NCI-H2029 (cell line): ENCODE results near the gene ORC5.
"Not testable (repeated sequence)": the region's sequence is repeated elsewhere in the genome, so short reads cannot be mapped to it uniquely, and the experiment has no call there.

Experiments used
- DNase-seq: peaks from one replicate; lab custom pipeline; 2025; lab: John Stamatoyannopoulos, UW

The ORC5 gene

DNA sequence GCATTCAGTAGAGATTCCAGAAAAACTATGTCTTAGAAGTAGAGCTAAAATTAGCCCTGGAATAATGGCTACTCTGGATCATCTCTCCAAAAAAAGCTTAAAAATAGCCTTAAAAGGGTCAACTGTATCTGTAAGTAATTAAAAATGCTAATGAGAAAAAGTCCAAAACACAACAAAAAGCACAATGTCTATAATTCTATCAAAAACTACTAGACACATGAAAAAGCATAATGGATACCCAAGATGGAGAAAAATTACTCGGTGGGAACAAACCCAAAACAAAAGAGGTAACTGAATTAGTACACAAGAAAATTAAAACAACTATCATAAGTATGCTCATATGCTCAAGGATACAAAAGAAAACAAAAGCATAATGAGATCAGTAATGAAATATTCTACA is 15.4 kb downstream of the ORC5 start:
- DNase-seq, result no peak

DNA sequence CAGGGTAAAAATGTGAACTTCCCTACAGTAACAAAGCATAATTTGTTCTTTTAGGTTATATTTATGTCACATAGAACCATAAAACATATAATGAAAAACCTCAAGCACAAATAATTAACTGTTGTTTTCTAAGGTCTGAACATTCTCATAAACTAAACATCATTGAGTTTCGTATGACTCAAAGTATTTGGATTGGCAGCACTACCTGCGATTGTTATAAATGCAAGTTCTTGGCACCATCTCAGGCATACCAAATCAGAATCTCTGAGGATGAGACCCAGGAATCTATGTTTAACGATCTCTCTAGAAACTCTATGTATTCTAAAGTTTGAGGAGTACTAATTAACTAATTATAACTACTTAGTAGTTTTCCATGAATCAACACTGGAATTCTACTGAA is 22.5 kb downstream of the ORC5 start:
- no peak for DNase-seq

DNA sequence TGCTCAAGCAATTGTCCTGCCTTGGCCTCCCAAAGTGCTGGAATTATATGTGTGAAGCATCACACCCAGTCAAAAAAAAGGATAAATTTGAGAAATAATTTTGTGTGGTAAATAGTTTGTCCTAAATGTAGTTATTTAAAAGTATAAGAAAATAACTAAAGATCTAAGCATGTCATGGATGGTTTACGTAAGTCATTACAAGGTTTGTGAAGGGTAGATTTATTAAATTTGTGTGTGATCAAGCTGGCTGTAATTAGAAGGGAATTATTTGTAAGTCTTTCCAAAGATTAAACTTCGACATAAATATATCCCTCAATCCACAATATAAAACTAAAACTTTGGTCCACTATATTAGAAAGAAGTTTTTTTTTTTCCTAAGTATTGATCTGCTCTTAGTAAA is 28.6 kb downstream of the ORC5 start:
- DNase-seq, result no peak

DNA sequence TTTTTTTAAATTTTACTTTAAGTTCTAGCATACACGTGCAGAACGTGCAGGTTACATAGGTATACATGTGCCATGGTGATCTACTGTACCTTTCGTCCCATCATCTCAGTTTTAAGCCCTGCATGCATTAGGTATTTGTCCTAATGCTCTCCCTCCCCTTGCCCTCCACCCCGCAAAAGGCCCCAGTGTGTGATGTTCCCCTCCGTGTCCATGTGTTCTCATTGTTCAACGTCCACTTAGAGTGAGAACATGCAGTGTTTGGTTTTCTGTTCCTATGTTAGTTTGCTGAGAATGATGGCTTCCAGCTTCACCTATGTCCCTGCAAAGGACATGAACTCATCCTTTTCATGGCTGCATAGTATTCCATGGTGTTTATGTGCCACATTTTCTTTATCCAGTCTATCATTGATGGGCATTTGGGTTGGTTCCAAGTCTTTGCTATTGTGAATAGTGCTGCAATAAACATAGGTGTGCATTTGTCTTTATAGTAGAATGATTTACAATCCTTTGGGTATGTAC is 30.2 kb downstream of the ORC5 start:
- DNase-seq, result not testable (repeated sequence)

DNA sequence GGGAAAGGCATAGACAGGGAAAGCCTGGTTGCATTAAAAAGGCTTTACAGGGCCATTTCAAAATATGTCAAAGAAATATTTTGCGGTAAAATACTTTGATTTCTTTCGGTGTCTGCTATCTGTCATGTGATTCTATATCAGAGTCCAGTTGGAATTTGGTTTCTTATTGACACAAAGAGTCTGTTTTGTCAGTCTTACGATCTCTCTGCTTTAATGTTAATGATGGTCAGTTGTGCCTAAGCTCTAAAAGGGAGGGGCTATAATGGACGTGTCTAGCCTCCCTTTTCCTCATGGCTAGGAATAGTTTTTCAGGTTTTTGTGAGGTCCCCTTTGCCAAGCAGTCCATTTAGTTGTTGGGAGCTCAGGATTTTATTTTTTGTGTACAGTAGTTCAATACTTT is 31.5 kb downstream of the ORC5 start:
- no peak for DNase-seq

DNA sequence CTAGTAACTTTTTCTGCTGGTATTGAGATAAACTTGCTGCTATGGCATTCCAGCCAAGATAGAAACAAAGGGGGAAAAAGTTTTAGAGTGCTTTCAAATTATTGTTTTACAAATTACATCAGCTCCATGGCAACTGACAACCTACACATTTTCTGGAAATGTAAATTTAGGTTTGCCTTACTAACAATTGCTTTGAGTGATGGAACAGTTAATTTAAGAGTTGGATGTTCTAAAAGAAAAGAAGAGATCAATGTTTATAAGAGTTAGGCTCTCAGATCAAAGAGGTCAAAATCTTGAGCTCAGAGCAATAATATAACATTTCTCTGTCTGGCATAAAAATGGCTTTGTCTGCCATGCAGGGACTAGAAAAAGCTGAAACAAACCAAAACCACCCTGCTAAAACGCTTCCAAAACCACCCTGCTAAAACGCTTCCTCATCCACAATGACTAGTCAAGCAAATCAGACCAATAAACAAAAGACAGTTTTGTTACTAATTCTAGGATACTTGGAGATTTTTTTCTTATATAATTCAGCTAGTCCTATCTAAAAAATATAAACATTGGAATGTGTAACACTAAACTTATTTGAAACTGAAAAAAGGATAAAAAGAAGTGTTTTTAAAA is 32.3 kb downstream of the ORC5 start:
- no peak for DNase-seq

DNA sequence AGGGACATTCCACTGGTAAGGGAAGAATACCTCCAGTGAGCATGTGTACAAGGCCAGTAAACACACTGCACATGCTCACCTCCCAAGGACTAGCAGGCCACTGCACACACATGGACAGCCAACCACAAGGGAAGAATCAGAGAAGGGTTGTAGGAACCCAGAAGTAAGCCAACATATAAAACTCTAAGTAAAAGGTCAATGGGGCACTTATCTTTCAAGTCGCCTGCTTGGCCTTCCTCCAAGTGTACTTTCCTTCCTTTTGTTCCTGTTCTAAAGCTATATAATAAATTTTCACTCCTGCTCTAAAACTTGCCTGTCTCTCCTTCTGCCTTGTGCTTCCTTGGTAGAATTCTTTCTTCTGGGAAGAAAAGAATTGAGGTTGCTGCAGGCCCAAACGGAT is 33.0 kb downstream of the ORC5 start:
- DNase-seq, result no peak

DNA sequence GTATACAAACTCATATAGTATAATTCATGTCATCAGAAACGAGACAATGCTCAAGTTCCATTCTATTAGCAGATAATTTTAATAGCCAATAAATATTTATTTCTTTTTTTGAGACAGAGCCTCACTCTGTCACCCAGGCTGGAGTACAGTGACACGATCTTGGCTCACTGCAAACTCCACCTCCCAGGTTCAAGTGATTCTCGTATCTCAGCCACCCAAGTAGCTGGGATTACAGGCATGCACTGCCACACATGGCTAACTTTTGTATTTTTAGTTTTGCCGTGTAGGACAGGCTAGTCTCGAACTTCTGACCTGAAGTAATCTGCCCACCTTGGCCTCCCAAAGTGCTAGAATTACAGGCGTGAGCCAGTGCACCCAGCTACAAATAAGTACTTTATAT is 45.7 kb downstream of the ORC5 start:
- DNase-seq, result no peak

DNA sequence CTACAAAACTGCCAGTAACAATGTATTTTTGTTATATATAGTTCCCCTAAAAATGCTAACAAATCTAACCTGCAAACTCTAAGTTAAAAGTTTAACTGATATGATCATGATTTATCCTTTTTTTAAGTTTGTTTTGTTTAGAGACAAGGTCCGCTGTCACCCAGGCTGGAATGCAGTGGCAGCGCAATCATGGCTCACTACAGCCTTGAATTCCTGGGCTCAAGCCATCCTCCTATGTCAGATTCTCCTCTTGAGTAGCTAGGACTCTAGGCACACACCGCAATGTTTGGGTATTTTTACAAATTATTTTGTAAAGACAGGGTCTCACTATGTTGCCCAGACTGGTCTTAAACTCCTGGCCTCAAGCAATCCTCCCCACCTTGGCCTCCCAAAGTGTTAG is 46.6 kb downstream of the ORC5 start:
- no peak for DNase-seq

DNA sequence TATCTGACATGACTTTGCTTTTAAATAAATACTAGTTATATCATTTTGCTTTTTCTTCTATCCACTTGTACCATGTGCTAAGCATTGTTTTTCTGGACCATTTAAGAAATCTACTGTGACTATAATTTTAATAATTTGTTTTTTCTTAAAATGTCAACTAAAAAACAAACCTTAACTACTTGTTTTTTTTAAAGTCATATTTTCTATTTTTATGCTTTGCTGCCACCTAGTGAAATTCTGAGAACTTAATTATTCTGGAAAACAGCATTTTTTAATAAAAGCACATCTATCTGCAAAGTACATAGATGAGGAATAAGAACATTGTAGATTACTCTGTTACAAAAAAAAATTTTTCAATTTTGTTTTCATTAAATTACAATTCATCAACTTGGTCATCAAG is 47.4 kb downstream of the ORC5 start:
- no peak for DNase-seq

DNA sequence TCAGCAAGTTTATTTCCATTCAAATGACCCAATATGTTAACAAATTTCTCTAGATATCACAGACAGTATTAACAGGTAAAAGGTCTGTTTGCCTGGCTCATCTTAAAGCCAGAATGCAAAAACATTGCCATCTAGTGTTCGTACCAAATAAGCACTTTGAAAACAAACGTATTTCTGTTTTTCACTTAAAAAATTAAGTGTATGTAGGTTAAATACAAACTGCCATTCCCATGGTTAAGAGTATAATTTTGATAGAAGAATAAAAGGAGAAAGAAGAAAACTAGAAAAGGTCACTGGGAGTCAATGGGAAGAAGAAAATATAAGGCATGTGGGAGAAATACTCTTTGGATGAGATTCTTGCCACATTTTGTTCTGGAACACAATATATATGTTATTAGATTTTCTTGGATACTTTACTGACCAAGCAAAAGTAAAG is 51.0 kb downstream of the ORC5 start:
- DNase-seq, result peak; percentile 32

DNA sequence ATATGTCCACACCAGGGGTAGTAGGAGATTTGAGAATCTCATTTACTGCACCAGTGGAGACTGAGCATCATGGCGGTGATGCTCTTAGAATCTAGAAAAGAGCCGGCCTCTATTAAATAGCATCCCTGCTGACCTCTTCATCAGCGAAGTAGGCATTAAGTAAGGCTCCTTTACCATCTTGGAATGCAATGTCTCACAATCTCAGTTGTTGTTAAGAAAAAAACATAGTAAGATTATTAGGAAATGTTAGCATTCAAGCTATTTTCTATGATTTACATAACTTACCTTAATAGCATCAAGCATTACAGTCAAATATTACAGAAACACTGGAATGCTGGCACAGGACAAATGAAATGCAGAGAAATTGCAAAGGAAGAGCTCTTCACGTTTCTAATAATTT is 54.5 kb downstream of the ORC5 start:
- DNase-seq, result no peak

DNA sequence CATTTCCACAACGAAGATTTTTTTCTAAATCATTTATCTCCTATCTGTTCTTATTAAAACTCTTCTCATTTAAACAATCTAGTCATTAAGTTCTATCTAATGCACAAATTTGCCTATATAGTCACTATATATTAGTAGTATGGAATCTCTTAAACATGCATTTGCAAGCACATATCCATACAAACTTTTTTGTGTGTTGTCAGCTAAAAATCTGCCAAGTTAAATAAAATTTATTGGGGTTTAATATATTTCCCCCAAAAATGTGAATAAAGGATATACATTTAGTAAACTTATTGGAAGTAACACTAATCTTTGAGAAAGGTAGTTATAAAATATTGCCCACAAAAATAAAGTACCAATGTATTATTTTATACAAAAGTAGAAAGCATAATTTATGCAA is 55.3 kb downstream of the ORC5 start:
- no peak for DNase-seq

DNA sequence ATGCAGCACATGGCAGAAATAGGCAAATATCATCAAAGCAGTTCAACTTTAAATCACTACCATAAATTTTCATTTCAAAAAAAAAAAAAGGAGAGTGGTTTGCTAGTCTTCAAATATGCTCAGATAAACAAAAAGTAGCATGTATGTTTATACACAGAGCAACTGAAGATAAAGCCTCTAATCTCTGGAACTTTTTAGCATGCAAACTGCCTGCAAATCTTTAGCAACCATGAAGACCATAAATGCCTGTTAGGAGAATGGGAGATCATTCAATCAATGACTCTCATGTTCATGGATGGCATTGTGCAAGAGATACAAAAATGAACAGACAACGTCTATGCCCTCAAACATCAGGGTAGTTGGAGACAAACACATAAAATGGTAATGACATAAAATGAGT is 57.3 kb downstream of the ORC5 start:
- DNase-seq, result no peak

DNA sequence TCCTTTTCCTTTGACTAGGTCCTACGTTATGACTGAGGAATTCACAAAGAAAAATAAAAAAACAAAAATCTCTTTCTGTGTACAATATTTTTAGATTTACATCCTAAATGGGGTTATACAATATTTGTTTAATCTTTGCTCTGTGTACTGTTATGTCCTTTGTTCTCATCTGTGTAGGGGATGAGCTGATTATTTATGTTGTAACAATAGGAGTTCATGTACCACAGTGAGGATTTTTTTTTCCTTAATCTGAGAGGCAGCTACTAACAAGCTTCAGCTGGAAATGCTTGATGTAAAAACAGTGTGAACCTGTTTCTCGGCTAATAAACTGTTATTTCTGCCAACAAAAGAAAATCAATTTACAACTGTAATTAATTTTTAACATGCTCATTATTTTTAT is 58.0 kb downstream of the ORC5 start:
- DNase-seq, result no peak

DNA sequence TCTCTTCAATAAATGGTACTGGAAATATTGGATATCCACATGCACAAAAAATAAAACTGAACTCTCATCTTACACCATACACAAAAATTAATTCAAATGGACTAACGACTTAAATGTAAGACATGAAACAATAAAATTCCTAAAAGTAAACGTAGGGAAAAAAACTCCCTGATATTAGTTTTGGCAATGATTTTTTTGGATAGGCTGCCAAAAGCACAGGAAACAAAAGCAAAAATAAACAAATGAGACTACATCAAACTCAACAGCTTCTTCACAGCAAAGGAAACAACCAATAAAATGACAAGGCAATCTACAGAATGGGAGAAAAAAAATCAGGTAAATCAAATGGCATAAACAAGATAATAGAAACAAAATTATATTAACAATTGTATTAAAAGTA is 65.7 kb downstream of the ORC5 start:
- peak; percentile 19 for DNase-seq

DNA sequence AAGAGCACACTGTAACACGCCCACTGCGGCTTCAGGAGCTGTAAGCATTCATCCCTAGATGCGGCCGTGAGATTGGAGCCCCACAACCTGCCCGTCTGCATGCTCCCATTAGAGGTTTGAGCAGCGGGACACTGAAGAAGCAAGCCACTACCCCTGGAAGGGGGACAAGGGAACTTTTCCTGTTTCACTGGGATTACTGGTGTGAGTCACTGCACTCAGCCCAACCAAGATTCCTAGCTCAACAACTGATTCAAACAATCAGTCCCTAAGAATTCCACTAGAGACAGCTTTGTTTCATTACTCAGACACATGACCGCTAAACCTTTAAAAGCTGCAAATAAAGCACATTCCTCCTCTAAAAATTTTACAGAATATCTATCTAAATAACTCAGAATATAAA is 69.8 kb downstream of the ORC5 start:
- DNase-seq, result no peak

DNA sequence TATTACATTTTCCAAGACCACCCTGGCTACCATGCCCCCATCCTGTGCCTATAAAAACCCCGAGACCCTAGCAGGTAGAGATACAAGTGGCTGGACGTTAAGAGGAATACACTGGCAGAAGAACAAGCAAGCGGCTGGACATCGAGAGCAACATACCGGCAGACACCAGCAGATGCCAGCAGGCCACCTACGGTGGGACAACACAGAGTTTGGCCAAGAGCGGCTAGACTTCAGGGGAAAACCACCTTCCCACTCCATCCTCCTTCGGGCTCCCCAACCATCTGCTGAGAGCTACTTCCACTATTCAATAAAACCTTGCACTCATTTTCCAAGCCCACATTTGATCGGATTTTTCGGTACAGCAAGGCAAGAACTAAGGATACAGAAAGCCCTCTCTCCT is 70.3 kb downstream of the ORC5 start:
- no peak for DNase-seq

DNA sequence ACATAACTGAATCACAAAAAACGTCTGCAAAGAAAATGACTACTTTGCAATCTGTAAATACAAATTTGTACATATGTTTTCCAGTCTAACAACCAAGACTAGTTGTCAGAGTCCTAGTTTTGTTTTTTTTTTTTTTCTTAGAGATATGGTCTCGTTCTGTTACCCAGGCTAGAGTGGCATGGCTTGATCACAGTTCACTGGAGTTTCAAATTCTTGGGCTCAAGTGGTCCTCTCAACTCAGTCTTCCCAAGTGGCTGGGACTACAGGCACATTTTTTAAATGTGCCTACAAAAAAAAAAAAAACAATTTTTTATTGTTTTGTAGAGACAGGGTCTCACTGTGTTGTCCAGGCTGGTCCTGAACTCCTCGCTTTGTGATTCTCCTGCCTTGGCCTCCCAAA is 70.8 kb downstream of the ORC5 start:
- DNase-seq, result no peak

DNA sequence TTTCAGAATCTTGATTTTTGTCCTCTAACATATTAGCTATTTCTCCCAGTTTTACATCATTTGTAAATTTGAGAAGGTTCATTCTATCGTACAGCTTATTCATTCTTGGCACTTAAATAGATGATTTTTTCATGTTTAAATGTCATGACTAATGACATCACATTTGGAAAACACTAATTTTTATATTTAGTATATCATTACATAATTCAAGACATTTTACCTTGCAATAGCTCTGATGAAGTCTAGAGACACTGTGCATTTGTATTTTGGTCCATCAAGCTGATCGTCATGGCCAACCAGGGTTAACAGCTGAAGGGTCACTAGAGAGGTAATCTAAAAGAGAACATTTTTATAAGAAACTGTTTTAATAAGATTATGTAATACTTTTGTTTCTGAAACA is 71.3 kb downstream of the ORC5 start:
- no peak for DNase-seq

DNA sequence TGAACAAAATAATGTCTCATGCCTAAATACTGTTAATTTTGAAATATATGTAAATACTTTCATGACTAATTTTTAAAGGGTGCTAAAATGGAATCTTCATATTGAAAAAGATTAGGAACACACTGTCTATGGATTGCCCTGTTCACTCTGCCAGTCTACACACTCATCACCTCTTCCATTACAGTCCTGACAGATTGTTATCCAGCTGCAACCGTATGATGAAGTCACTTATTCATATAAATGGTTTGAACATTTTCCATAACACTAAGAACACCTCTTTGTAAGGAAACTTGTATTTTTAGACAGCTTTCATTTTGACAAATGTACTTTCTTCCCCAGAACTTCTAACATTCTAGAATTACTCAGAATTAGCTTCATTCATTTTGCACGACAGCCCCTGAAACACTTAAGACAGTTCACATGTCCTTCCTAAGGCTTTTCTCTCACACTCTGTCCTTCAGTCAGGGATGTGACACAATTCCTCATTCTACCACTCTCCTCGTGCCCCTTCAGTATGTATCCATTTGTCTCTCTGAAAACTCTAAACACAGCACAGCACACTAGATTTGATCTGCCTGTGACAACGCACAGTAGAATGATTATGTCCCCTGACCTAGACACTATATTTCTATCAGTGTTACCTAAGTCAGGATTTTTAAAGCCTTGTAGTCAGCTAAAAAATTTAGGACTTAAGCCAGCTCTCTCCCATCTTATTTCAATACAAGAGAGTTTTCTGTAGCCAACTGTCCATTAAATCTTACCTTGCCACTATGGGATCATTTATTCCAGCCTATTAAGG is 71.9 kb downstream of the ORC5 start:
- no peak for DNase-seq

DNA sequence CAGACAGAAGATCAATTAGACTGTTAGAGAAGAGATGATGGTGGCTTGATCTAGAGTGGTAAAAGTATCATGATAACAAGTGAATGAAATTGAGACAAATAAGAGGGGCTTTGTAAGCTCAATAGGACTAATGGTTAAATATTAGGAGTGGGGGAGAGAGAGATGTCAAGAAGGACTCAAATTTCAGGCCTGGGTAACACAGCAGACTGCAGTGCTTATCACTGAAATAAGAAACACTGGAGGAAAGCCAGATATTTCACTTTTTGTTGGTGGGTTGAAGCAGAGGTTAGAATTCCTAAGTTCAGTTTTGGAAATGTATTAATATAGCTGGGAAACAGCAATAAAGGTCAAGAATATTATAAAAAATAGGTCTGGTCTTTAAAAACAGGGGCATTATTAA is 74.6 kb downstream of the ORC5 start:
- DNase-seq, result no peak

DNA sequence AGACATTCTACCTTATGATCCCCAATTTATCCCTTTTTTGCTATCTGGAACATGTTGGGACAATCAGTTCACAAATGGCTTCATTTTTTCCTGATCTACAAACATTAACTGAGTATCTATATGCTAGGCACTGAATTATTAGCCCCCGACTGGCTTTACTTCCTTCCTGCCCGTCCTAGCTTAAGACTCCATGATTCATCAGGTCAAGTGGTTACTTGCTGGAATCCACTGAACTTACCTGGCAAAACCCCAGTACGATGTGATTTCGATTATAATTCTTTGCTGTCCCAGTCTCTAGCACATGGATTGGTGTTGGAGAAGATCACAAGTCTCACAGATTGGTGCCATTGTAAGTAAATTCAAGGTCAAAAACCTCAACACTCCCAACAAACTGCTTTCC is 77.1 kb downstream of the ORC5 start:
- no peak for DNase-seq

DNA sequence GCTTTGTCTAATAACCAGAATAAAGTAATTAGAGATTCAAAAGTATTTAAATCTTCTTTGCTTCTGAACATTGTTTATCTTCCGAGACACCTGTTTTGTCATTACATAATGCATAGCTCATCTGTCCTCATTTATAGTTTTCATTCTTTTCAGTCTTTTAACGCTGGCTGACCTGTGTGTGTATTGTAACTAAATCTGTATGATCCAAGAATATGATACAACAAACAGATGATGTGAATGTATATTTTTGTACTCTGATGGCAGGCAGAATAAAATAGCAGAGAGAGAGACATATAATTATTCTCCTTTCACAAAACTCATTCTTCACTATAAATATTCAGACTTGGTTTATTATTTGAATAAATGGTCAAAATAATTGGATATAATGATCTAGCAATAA is 80.6 kb downstream of the ORC5 start:
- DNase-seq, result peak; percentile 8
